Measurements from ENCODE around the gene VWC2. TPM values are rescaled to one million over a fixed set of nuclear protein-coding genes. Genes with fewer than 3 reads are reported as not detected.
"Not testable (repeated sequence)": the region's sequence is repeated elsewhere in the genome, so short reads cannot be mapped to it uniquely, and the experiment has no call there.

Gene VWC2
- total RNA-seq, 2 donors from 2014 or later, result 0.10 to 0.60 TPM

DNA sequence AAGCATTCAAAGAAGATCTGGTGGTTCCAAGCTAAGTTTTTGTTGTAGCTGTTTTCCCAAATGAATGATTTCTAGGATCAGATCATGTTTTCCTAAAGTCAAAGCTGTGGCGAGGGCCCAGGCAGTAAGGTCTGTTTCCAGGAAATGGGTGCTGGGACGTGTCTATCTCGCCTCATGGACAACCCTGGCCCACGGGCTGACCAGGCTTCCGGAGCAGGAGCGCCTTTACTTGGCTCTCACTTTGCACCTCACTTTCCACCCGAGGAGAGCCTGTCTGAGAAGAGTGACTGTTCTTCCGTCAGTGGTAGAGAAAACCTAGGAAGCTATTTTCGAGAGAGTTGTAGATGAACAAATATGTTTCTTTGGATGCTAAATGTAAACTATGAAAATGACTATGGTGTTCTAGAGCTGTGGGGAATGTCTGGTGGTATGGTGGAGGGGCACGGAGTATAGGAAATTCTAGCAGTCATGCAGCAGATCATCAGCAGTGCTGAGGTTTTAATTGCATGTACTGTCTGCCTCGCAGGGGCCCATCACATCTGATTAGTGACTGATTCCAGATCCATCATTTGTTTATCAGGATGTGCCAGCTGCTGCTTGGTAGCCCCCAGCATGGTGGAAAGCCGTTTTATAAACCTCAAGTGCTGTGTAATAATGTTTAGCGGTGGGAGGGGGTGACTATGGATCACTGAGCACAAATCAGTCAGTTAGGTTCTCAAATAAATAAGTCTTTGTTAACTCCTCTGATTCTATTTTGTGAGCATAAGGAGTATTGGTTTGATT is 66.6 kb downstream of the VWC2 start:
- intact Hi-C loops (cut with DNase I), result no loop called here
- no peak for DNase-seq (ENCODE audit: low spot score)

DNA sequence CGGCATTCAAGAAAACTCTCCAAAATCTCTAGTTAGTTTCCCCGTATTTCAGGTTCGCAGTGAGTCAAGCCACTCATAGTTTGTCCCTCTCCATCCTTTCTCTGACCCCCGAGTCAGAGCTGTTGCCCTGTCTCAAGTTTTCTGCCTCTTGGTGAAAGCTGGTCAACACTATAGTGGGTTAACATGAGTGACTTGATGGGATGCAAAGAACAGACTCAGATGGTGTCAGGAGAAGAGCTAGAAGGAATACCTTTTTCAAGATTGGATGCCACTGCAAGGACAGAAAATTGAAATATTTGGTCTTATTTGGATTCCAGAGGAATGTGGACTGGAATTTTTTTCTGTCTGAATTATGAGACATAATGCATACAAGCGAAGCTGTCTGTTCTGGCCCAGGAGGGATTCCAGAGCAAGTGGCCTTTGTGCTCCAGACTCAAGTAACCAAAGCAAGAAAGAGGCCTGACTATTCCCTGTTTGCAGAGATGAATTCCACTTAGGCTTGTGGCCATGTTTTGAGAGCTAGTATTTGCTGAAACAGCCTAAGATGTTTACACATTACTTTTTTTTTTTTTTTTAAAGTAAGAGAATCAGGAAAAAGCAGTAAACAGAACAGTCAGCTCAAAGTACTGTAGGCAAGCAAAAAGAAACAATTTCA is 67.4 kb downstream of the VWC2 start:
- no peak for DNase-seq (ENCODE audit: low spot score)
- intact Hi-C loops (cut with DNase I), result no loop called here

DNA sequence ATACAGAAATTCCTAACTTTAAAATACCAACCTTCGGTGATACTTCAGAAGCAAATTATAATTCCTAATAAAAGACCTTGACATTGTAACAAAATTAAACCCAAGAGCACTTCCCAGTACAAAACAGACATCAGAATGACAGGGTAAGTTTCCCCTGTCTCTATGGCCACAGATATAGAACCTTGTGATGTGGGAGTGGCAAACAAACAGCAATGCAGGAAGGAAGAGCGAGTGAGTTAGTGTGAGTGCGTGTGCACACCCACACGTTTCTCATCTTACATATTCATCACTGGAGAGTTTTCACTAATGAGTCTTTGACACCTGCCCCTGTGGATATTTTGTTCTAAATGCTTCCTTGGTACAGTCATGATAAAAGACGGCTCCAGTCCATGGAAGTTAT is 72.2 kb downstream of the VWC2 start:
- intact Hi-C loops (cut with DNase I), result no loop called here

DNA sequence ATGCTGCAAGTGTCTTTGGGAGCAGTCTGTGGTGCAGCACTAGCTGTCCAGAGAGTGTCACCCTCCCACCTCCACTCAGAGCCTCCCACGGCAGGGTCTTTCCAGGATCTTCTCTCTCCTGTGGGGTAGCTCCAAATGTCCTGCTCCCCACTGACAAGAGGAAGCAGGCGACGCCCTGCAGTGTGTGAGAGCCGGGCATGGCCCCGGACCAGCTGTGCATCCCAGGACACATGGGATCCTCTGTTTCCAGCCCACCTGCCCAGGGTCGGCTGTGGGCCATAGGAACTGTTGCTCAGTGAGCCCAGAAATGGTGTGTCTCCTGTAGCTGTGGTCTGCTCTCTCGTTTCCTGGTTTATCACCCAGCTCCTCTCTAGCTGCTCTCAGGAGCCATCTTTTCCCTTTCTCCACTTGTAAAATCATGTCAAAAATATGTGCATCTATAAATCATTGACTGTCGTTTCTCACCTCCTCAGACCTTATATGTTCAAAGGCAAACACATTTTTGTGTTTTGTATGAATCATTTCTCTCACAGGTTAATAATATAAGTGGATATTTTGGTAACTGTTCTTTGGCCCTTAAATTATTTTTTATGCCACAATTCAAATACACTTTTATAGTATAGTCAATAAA is 74.9 kb downstream of the VWC2 start:
- DNase-seq (ENCODE audit: low spot score), result no peak
- intact Hi-C loops (cut with DNase I), result no loop called here

More for the DNA sequence above, 72.2 kb downstream of the VWC2 start:
- DNase-seq (ENCODE audit: low spot score), result no peak

DNA sequence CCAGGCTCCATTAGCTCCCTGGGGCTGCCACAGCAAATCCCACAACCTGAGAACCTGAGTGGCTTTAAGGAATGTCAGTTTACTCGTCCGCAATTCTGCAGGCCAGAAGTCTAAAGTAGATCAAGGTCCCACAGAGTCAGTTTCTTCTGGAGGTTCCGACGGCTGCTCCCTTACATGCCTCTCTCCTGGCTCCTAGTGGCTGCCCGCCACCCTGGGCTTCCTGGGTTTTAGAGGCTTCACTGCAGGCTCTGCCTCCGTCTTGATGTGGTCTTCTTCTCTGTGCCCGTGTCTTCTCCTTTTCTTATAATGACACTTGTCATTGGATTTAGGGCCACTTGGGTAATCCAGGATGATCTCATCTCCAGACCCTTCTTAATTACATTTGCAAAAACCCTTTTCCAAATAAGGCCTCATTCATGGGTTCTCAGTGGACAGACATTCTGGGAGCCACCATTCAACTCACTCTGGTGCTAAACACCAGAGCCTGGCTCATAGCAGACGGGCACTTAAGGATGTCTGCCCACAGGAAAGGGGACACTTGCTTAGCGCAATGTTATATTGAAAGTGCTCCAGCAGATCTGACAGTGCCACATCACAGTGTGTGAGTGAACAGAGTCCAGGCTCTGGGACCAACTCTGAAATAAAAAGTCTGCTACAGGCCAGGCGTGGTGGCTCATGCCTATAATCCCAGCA is 77.6 kb downstream of the VWC2 start:
- DNase-seq (ENCODE audit: low spot score), result no peak
- intact Hi-C loops (cut with DNase I), result no loop called here

DNA sequence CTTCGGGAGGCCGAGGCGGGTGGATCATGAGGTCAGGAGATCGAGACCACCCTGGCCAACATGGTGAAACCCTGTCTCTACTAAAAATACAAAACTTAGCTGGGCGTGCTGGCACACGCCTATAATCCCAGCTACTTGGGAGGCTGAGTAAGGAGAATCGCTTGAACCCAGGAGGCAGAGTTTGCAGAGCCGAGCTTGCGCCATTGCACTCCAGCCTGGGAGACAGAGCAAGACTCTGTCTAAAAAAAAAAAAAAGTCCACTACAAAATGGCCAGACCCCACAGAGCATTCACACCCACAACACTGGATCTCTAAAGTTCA is 78.1 kb downstream of the VWC2 start:
- intact Hi-C loops (cut with DNase I); DNase-seq (ENCODE audit: low spot score): not testable (repeated sequence)

DNA sequence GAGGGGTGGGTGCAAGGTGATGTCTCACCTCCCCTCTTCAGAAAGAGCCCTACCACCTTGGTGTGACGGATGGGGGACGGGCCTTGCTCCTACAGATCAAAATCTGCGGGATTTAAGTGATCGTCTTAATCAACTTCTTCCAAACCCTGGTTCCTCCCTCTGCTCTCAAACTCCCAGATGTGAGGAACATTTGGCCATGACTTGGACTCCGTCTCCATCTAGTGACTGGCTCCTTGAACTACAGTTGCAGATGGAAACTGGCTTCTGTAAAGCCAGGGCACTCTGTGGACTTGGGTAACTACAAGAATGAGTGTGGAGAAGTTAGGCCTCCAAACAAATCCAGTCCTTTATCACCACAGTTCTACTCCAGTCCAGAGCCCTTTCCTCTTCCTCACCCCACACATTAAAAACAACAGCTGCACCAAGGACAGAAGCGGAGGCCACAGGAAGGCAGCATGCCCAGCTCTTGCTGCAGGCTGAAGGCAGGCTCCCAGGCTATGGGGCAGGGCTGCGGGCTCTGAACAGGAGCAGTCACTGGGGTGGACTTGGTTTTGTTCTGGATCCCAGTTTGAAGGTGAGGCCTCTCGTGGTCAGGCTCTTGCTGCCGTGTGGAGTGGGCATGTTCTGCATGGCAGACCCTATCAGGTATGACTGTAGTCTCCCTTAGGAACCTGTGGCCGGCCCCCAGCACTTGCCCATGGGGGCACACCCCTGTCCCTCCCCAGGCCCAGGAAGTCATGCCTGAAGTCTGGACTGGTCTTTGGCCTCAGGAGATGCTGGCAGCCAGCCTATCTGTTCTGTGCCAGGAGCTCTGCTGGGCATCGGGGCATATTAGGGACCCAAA is 79.4 kb downstream of the VWC2 start:
- intact Hi-C loops (cut with DNase I), result no loop called here
- DNase-seq (ENCODE audit: low spot score), result no peak

DNA sequence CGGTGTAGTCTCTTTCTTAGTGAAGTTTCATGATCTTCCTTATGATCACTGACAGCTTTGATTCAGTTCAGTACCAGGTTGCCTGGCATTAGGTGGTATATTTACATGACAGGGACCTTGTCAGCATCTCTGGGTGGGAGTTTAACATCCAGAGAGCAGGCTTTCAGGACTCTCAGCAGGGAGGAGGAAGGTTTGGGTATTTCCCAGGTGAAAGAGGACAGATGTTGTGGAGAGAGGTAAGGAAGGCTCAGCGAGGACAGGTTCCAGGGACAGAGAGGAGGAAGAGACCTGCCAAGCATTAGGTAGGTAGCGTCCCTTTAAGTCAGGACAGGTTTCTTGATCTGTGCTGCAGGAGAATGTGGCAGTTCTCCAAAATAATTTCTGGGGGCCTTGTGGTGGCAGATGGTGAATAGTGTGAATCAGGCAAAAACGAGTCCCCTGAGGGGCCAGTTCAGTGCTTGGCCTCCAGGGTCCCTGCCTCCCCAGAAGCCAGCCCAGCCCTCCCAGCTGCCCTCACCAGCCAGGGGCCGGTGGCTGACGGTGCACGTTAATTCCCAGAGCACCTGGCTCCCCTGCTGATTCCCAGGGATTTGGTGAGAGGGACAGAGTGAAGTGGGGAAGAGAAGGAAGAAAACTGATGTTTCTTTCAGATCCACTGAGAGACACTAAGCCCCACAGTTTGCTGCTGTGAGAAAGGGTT is 82.0 kb downstream of the VWC2 start:
- no peak for DNase-seq (ENCODE audit: low spot score)
- intact Hi-C loops (cut with DNase I), result no loop called here

DNA sequence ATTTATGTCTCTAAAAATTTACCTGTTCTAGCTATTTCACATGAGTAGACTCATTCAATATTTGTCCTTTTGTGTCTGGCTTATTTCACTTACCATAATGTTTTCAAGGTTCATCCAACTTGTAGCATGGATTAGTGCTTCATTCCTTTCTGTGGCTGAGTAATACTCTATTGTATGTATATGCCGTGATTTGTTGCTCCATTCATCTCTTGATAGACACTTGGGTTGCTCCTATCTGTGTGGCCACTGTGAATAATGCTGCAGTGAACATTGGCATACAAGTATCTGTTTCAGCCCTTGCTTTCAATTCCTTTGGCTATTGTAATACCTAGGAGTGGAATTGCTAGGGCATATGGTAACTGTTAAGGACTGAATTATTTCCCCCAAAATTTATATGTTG is 86.9 kb downstream of the VWC2 start:
- intact Hi-C loops (cut with DNase I), result no loop called here
- no peak for DNase-seq (ENCODE audit: low spot score)

DNA sequence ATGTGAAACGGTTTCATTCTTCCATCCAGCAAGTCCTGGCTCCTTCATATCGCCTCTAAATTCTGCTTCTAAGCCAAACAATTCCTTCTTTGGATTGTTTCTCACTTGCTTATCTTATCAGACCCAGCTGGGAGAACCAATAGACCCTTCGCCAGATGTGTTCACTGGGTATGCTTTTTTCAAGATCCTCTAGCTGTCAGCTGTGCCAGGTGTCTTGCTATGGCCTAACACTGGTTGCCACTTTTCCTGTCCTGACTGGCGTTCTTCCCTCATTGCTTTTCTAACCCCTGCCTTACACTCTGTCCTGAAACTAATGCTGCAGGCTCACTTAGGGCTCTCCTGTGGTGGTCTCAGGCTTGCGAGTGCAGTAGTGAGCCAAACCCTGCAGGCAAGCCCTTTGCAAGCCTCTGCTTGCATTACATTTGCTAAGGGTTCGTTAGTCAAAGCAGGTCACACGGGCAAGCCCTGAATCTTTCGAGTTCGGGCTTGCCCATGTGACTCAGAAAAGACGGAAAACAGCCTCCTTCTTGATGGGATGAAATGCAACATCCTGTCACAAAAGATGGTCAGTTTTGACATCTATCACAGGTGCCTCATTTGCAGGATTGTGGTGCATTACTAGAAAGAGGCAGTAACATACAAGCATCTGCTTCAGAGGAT is 92.8 kb downstream of the VWC2 start:
- no peak for DNase-seq (ENCODE audit: low spot score)
- intact Hi-C loops (cut with DNase I), result no loop called here

DNA sequence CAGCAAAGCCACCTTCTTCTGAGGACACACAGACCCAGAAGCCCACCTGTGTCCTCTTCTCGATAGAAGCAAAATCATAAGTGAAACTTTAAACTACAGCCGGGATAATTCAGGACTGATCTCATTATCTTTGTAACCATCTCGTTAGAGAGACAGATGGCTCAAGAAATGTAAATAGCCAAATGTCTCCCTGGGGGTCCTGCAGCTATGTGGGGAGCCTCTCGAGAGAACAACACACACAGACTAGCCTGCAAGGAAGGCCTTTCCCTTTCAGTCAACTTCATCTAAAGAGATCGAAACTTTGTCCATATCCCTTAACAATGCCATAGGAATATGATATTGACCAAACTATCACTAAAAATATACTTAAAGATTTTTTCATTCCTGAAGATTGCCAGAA is 93.5 kb downstream of the VWC2 start:
- intact Hi-C loops (cut with DNase I), result no loop called here
- DNase-seq (ENCODE audit: low spot score), result no peak

DNA sequence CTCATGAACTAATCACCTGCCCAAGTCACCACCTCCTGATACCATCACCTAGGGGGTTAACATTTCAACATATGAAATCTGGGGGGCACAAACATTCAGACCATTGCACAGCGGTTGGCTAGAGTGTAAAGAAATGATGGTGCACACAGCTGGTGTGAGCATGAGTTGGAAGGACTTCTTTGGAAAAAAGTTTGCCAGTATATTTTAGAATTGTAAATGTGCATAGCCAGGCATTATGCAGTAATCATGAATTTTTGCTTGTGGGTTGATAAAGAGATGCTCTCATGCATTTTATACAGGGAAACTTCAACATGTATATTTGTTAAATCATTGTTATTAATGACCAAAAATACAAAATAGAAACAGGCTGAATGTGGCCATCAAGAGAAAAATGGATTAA is 100.0 kb downstream of the VWC2 start:
- DNase-seq (ENCODE audit: low spot score), result no peak
- intact Hi-C loops (cut with DNase I), result no loop called here

DNA sequence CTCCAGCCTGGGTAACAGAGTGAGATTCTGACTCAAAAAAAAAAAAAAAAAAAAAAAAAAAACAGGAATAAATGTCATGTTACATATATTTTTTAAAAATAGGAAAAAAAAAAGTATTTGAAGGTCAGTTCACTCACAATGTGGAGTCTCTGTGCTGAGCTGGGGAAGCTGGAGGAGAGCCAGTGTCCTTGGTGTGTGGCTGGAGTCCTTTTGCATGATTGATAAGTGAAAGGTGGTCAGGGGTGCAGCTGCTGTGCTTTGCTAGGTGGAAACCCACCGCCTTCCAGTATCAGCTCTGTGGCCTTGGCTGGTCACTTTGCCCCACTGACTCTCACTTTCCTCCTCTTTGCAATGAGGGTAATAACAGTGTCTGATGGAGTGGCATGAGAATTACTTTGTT is 101.9 kb downstream of the VWC2 start:
- DNase-seq (ENCODE audit: low spot score), result no peak
- intact Hi-C loops (cut with DNase I), result no loop called here

DNA sequence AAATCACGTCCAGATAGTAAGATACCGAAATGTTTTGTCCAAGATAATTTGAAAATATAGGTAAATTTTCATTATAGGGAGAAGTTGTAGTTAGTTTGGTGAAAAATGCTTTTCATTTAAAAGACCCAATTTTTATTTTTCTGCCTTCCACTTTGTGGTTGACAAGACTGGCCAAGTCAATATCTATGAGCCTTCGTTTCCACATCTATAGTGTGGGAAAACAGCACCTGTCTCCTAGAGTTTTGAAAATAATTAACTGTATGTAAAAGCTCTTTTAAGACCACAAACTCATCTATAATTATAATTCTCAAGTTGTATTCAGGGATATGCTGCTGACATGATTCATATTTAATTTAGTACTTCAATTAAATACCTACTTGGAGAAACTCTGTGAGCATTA is 102.8 kb downstream of the VWC2 start:
- DNase-seq (ENCODE audit: low spot score), result no peak
- intact Hi-C loops (cut with DNase I), result no loop called here

DNA sequence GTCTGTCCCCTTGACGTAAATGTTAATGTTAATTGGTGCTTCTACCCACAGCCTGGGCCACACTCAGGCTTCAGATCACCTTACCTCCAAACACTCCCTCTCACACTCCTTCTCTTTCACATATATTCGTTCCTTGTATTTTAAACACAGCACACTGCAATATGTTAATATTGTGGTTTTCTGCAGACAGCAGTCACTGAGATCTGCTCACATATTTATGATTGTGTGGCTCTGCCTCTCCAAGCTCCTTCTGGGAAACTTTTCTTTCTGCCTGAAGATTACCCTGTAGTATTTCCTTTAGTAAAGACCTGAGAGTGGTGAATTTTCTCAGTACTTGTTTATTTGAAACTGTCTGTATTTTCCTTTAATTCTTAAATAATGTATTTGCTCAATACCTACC is 104.7 kb downstream of the VWC2 start:
- intact Hi-C loops (cut with DNase I), result no loop called here
- DNase-seq (ENCODE audit: low spot score), result no peak

DNA sequence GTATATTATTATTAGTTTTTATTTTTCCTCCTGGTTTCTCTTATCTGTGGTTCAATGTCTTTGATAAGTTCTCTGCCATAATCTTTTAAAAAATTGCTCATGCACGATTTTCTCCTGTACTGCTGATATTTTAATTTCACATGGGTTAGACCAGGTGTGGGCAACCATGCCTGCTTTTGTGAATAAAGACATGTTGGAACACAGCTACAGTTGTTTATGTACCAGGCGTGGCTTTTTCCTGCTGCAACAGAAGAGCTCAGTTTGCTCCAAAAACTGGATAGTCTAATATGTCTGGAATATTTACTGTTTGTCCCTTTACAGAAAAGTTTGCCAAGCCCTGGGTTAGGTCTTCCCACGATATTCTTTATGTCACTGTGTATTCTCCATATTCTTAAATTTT is 105.2 kb downstream of the VWC2 start:
- DNase-seq (ENCODE audit: low spot score), result no peak
- intact Hi-C loops (cut with DNase I), result no loop called here

DNA sequence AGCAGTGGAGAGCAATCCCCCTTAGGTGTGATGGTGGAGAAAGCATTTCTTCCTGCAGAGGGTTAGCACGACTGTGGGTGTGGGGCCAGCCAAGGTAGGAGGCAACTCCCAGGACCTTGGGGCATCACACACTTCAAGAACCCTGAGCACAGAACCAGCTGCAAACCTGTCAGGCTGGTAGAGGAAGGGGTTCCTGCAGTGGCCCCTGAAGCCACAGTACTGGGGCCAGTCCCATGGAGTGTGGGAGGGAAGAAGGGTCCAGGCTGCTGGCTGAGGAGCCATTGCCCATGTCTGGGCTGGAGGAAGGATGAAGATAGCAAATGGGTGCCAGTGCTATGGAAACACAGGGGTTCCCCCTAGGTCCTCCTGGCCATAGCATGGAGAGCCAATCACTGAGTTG is 110.5 kb downstream of the VWC2 start:
- no peak for DNase-seq (ENCODE audit: low spot score)
- intact Hi-C loops (cut with DNase I), result no loop called here

DNA sequence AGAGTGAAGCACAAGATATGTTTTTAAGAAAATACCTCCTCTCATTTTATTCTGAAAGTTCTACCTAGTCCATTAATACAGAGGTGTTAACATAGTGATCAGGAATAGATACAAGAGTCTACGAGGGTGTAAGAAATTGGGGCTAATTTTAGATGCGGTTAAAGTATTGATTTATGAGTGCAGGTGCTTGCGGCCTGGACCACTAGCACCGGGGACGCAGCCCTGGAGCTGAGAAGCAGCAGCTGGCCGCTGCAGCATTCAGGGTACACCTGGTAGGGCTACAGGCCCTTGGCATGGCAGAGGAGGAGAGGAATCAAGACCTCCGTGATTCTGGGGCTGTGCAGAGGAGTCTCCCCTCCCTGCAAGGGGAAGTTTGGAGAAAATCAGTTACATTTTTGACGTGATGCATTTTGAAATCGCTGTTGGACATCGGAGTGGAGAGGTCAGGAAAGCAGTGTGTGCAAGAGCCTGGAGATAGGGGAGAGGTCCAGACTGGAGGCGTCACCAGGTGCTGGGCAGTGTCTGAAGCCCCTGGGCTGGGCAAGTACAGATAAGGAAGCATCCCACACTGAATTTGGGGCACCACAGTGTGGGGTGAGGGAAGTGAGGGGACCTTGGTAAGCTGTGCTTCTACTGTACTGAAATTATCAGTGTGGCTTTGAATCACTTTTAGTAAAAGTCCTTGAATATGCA is 112.3 kb downstream of the VWC2 start:
- DNase-seq (ENCODE audit: low spot score), result no peak
- intact Hi-C loops (cut with DNase I), result no loop called here
